NCI-H82 treated with DMSO at 0.1 percent for 48 hours (cell line): ENCODE results near the gene SDK1.

Source experiments
- DNase-seq: peaks from one replicate; lab custom pipeline; 2025; ENCODE audit not compliant: unreplicated experiment; lab: John Stamatoyannopoulos, UW

Gene SDK1

DNA sequence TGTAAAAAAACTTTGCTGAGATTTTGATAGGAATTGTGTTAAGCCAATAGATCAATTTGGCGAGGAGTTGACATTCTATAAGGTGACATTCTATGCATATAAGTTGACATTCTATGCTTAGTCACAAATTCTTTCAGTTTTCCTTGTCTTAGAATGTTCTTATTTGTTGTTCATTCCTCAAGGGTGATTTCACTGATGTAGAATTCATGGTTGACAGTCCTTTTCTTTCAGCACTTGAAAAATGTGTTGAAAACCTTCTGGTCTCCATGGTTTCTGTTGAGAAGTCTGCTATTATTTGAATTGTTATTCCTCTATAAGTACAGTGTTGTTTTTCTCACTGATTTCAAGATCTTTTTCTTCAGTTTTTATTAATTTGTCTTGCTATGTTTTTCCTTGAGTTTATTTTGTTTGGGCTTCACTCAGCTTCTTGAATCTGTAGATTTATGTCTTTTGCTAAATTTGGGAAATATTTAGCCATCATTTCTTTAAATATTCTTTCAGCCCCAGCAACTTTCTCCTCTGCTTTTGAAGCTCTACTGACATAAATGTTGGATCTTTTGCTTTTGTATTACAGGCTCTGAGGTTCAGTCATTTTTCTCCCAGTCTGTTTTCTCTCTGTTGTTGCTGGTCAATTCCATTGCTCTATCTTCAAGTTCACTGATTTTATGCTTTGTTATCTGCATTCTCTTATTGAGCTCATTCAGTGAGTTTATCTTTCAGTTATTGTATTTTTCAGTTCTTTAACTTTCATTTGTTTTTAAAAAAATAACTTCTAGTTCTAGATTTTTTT lies 154.9 kb downstream of the SDK1 start:
- no peak for DNase-seq

GRCh38 chr7:3459111-3459510 lies 158.1 kb downstream of the SDK1 start:
- no peak for DNase-seq

GRCh38 chr7:3461923-3462322 lies 160.9 kb downstream of the SDK1 start:
- no peak for DNase-seq

DNA sequence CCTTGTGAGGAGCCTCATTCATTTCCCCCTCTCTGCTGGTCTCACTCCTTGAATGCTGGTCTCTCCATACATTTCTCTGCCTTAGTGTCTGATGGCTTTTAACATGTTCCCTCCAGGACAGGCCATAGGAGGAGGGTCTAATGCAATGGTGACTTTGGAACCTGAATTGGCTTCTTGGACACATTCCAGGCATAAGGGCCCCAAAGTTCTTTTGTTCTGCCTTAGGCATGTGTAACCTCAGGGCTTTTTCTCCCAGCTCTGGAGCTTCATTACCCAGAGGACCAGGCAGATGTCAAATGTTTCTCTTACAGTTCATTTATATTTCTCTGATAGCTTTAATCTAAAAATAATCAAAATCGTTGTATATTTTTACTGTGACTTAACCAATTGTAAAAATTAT lies 162.6 kb downstream of the SDK1 start:
- no peak for DNase-seq

- DNase-seq, result no peak
Observed at GRCh38 chr7:3464900-3465622, 164.0 kb downstream of the SDK1 start.

DNA sequence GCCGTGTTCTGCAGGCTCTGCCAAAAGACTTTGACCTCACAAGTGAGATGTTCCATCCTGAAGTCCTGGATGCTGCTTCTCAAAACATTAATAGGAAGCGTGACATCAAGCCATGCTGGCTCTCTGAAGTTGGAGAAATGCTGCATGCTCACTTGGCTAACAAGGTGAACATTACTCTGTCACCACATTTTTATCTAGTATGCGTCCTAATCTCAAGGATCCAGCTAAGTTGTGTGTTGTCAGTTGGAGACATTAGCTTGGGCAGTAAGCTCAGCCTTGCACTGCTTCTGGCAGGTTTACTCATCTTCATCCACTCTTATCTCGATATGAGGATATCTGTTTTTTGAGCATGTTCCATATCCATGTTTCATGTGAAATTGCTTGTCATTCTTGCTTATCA lies 165.2 kb downstream of the SDK1 start:
- DNase-seq, result no peak

GRCh38 chr7:3469641-3470040 lies 168.6 kb downstream of the SDK1 start:
- DNase-seq, result no peak

DNA sequence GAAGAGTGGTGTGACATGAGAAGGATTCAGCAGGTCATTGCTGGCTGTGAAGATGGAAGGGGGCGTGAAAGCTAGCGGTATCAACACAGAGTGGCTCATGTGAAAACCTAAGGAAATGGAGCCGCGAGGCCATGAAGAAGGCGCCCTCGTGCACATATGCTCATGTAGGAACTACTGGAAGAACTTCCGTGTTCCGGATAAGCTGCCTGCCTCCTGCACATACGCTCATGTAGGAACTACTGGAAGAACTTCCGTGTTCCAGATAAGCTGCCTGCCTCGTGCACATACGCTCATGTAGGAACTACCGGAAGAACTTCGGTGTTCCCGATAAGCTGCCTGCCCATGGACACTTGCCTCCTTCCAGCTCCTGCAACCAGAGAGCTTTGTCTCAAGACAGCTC lies 179.1 kb downstream of the SDK1 start:
- DNase-seq, result no peak

GRCh38 chr7:3481435-3481834 lies 180.4 kb downstream of the SDK1 start:
- DNase-seq, result no peak

- no peak for DNase-seq
Observed at GRCh38 chr7:3482147-3482921, 181.3 kb downstream of the SDK1 start.

- no peak for DNase-seq
Observed at GRCh38 chr7:3486841-3487240, 185.8 kb downstream of the SDK1 start.

- DNase-seq, result no peak
Observed at GRCh38 chr7:3488829-3489228, 187.8 kb downstream of the SDK1 start.

DNA sequence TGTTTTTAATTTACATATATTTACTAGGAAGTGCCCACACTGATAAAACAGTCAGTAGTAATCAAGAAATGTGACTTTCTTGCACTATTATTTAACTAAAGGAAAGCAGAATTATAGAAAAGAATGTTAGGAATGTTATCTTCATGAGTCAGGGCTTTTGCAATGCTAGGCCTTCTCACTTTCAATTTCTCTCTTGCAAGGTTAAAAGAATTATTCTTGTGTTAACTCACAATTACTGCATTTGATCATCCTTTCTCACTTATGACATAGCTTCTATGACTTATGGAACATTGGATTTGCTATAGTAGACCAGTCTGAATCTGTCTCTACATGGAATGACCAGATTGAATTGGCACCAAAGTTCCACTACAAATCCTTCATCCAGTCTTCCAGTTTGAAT lies 192.4 kb downstream of the SDK1 start:
- no peak for DNase-seq

GRCh38 chr7:3494947-3495346 lies 193.9 kb downstream of the SDK1 start:
- no peak for DNase-seq

GRCh38 chr7:3495530-3495929 lies 194.5 kb downstream of the SDK1 start:
- no peak for DNase-seq

DNA sequence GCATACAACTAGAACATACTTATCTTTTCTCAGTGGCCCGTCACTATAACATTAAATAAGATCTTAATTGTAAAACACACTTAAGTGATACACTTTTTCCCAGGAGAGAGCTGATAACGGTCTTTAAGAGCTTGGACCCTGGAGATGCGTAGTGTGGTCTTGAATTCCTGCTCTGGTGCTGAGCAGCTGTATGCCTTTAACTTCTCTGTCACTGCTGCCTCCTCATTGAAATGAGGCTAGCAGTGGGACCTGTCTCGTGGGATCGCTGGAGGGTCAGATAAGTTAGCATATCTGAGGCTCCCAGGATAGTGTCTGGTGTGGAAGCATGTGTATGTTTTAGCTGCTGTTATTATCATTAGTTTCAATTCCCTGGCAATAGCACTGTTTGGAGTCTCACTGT lies 194.9 kb downstream of the SDK1 start:
- no peak for DNase-seq

DNA sequence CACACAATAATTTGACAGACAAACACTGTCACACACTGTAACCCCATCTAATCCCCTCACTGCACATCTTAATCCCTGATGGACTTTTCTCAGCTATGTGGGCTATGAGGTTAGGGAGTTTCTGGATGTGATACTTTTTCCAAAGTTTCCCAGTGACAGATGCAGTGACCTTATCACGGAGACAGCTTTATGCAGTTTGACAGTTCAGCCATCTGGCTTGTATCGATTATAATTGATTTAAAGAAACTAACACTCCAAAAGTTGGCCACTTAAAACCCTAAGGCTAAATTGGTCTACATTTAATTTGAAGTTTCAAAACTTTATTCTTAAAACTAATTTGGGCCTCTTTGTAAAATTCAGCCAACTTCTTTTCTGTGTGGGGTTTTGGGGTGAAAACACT lies 196.7 kb downstream of the SDK1 start:
- DNase-seq, result no peak

DNA sequence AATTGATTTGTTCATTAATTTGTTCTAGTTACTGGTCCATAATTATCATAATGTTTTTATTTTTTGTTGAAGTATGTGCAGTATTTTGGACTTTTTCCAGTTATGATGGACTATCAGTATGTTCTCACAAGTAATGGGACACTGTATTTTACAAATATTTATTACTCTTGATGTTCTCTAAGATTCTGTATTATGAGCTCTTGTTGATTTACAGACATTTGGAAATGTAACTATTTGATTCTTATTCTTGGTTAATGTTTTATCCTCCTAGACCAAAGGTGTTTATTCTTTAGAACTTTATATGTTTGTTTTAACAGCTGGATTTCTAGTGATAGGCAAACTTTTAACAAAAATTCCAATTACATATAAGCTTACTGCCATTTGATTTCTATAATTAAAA lies 200.6 kb downstream of the SDK1 start:
- no peak for DNase-seq

DNA sequence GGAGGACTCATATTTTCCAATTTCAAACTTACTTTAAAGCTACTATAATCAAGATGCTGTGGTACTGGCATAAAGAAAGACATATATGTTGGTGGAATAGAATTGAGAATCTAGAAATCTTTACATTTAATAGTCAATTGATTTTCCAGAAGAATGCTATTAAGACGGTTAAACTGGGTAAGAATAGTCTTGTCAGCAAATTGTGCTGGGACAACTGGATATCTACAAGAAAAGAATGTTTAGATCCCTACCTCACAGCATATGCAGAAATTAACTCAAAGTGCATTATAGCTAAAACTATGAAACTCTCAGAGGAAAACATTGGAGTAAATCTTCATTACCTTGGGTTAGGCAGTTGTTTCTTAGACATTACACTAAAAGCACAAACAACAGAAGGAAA lies 203.3 kb downstream of the SDK1 start:
- DNase-seq, result no peak

GRCh38 chr7:3510101-3511020 lies 209.3 kb downstream of the SDK1 start:
- no peak for DNase-seq

- DNase-seq, result no peak
Observed at GRCh38 chr7:3517344-3517743, 216.3 kb downstream of the SDK1 start.
